Spinal cord (tissue), 10 donors: Measurements from ENCODE around the gene COL13A1. TPM values are rescaled to one million over a fixed set of nuclear protein-coding genes. Genes with fewer than 3 reads are reported as not detected.
A peak's percentile ranks its signal among the peaks of the same experiment; 100 is the strongest.

ENCODE experiments used
- DNase-seq, 6 donors: peaks; one replicate each; pipeline versions ENCODE4 v3.0.0 to v3.0.0-alpha.2; 2013 to 2015; ENCODE audit warnings: low spot score in 6 of 6, low read depth in 4 of 6
- H3K27ac ChIP-seq: one replicate; pipeline ENCODE4 v1.5.1; 2013; ENCODE audit warnings: low read depth, low read length, control low read depth
- H3K27me3 ChIP-seq: one replicate; pipeline ENCODE4 v1.6.1; 2013; ENCODE audit warnings: low read length; ENCODE audit not compliant: control insufficient read depth, insufficient read depth
- H3K36me3 ChIP-seq: one replicate; pipeline ENCODE4 v1.6.1; 2013; ENCODE audit warnings: low read length; ENCODE audit not compliant: control insufficient read depth, insufficient read depth
- H3K4me1 ChIP-seq: one replicate; pipeline ENCODE4 v1.6.1; 2013; ENCODE audit warnings: low read length; ENCODE audit not compliant: control insufficient read depth, insufficient read depth
- H3K4me3 ChIP-seq: one replicate; pipeline ENCODE4 v1.5.1; 2013; ENCODE audit warnings: low read depth, low read length, control low read depth
- H3K9me3 ChIP-seq: one replicate; pipeline ENCODE4 v1.6.1; 2013; ENCODE audit warnings: low read length; ENCODE audit not compliant: control insufficient read depth, insufficient read depth
- WGBS: methylation state at CpG from one replicate; pipeline ENCODE4 v1.1.5; 2013; ENCODE audit warnings: missing lambda C conversion rate; ENCODE audit not compliant: insufficient coverage; 5-methylcytosine and 5-hydroxymethylcytosine counted together
- polyA plus RNA-seq, 2 donors: library from polyadenylated mRNA; unstranded; fragments of 120-200 nt; gene quantifications; one replicate each; pipeline ENCODE4 v1.2.1, GENCODE V29; 2013; ENCODE audit not compliant: insufficient read length in 2 of 2
- total RNA-seq, 2 donors: library from RNA; depleted of rRNA in 1 of 2; stranded (reverse); fragments of 120-200 nt in 1 of 2; fragments of >200 nt in 1 of 2; gene quantifications; one replicate each; pipeline versions ENCODE4 v1.2.3 to v1.2.4, GENCODE V29; 2013 to 2014
- donor health status: healthy.

COL13A1 gene
- total and polyA plus RNA-seq, 4 donors = 11.4 to 44.0 (median 22.1) TPM

DNA sequence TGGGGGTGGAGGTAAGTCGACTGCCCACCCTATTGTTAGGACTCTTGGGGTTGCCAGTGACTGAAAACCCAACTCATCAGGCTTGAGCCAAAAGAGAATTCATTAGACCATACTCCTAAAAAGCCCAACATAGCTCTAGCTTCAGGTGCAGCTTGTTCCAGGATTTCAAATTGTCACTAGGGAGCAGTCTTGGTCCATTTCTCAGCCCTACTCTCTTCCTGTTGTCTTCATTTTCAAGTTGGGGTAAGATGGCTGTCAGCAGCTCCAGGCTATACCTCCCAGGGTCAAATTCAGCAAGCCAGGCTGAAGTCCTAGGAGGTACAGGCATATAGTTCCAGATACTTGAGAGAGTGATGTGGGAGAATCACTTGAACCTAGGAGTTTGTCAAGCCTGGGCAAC lies 14.9 kb upstream of the COL13A1 start:
- Histone ChIP-seq H3K27me3 (no peaks in the 10 kb centered on the region), H3K9me3 (no peaks in the 10 kb centered on the region), H3K36me3 (no peaks in the 10 kb centered on the region), H3K4me1 (no peaks in the 10 kb centered on the region), H3K4me3 (no peak overlapping the region), H3K27ac (no peak overlapping the region)
- peak in 1 of 6 donors; percentile 28 for DNase-seq
- WGBS = no CpG with 5 or more reads among the region's 1 CpG

DNA sequence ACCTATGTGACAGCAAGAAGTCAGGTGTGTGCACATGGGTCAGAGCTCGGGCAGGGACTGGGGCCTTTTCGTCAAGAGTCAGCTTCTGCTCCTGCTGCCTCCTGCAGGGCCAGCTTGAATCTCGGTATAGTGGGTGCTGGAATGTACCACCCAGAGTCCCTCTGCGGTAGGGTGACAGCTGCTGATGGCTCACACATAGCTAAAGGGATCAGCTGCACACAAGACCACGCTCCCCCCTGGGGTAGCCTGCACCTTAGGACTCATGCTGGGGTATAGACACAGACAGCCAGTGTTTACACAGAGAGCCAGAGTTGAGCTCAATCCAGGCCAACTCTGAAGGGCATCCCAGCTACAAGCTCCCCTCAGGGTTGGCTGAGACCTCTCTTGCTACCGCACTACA lies 14.0 kb upstream of the COL13A1 start:
- peaks cover 3% of the 10 kb centered on the region for H3K4me1 ChIP-seq
- WGBS = 72% methylated on average over 6 of the region's 6 CpGs
- H3K4me3 ChIP-seq = no peak overlapping the region
- H3K9me3 ChIP-seq = no peaks in the 10 kb centered on the region
- no peak for DNase-seq
- H3K27me3 ChIP-seq = no peaks in the 10 kb centered on the region
- H3K27ac ChIP-seq = no peak overlapping the region
- no peaks in the 10 kb centered on the region for H3K36me3 ChIP-seq

DNA sequence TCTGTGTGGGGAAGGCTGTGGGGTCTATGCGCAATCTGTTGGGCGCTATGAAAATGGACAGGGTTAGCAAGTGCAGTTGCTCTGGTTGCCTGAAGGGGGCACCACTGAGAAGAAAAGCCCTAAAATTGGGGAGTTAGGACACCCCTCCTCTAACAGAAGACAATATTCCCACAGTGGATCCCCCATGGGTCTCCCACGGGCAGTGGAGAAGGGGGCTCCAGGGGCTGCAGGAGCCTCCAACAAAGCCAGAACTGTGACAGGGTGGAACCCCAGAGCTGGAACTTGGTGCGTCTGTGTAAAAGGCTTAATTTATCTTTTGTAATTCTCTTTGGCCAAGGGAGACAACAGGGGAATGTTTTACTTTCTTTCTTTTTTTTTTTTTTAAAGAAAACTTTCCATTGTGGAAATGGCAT lies 12.5 kb upstream of the COL13A1 start:
- Histone ChIP-seq H3K27me3 (no peaks in the 10 kb centered on the region), H3K9me3 (no peaks in the 10 kb centered on the region), H3K27ac (no peak overlapping the region), H3K4me3 (no peak overlapping the region), H3K4me1 (peaks cover 6% of the 10 kb centered on the region), H3K36me3 (no peaks in the 10 kb centered on the region)
- DNase-seq = no peak
- 60% methylated on average over 1 of the region's 4 CpGs for WGBS

DNA sequence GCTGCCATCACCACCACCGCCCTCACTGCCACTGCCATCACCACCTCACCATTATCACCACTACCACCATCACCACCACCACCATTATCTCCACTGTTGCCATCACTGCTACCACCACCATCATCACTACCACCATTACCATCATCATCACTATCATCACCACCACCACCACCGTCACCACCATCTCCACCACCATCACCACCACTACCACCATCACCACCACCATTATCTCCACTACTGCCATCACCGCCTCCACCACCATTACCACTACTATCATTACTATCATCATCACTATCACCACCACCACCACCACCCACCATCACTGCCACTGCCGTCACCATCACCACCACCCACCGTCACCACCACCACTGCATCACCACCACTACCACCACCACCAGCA lies 9.9 kb upstream of the COL13A1 start:
- Histone ChIP-seq H3K4me3 (no peak overlapping the region), H3K9me3 (no peaks in the 10 kb centered on the region), H3K27me3 (no peaks in the 10 kb centered on the region), H3K36me3 (no peaks in the 10 kb centered on the region), H3K27ac (no peak overlapping the region), H3K4me1 (peaks cover 6% of the 10 kb centered on the region)
- WGBS = 99% methylated on average over 5 of the region's 5 CpGs
- no peak for DNase-seq

DNA sequence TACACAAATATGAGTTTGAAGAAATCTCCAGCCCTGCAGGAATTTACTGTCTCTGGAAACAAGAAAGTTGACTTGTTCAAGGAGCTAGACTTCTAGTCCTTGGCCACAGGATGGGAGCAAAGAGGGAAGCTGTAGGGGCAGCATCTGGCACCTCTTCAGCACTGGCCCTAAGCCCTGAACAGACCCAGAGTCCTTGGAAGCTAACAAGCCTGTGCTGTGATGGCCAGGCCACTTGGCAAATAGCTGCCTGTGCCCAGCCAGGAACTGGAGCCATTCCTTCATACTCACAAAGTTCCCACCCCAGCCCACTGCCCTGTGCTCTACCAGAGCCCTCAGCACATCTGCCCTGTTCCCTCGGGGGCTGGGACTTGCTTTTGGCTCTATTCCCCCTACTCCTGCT lies 9.4 kb upstream of the COL13A1 start:
- DNase-seq = peak in 1 of 6 donors; percentile 56
- Histone ChIP-seq H3K27me3 (no peaks in the 10 kb centered on the region), H3K9me3 (no peaks in the 10 kb centered on the region), H3K36me3 (no peaks in the 10 kb centered on the region), H3K4me3 (no peak overlapping the region), H3K27ac (no peak overlapping the region), H3K4me1 (peaks cover 6% of the 10 kb centered on the region)
- WGBS = 37% methylated on average over 1 of the region's 1 CpG

DNA sequence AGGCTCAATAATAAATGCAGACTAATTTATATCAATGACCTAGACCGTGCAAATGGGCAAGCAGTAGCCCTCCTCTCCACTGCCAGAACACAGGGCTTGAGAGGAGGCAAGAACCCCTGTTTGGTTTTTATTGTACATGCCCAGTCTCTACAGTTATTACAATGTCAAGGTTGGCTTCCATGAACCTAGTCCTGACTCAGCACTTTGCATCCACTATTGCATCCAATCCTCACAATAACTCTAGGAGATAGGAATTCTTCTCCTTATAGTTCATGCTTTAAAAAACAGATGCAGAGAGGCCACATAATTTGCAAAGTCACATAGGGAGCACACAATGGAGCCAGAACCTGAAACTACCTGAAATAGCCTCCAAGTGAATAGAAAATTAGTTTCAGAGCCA lies 7.0 kb upstream of the COL13A1 start:
- no peaks in the 10 kb centered on the region for H3K27me3 ChIP-seq
- H3K4me1 ChIP-seq = peaks cover 6% of the 10 kb centered on the region
- H3K27ac ChIP-seq = no peak overlapping the region
- no peak overlapping the region for H3K4me3 ChIP-seq
- H3K9me3 ChIP-seq = no peaks in the 10 kb centered on the region
- WGBS = no CpG with 5 or more reads among the region's 1 CpG
- no peaks in the 10 kb centered on the region for H3K36me3 ChIP-seq
- DNase-seq = no peak

DNA sequence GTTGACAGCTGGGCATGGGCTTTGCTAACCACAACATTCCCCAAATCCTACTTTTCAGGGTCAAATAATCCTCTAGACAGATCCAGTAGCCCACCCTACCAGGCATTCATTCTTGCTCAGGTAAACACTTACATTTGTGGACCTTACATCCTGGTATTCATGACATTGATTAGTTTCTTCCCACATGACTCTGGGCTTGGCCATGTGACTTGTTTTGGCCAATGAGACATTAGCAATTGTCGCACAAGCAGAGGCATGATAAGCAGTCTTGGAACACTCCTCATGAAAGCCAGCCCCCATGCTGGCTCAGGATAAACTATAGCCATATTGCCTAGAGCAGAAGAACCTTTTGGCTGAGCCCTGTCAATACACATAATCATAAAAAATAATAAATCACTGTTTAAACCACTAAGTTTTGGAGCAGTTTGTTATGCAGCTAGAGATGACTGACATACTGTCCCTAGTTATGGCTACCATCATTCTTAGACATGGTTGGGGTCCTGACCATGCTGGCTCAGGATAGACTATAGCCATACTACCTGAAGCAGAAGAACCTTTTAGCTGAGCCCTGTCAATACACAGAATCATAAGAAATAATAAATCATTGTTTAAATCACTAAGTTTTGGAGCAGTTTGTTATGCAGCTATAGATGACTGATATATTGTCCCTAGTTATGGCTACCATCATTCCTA lies 6.3 kb upstream of the COL13A1 start:
- no peak for DNase-seq
- no peaks in the 10 kb centered on the region for H3K36me3 ChIP-seq
- H3K4me1 ChIP-seq = peaks cover 6% of the 10 kb centered on the region
- peaks cover 4% of the 10 kb centered on the region for H3K27me3 ChIP-seq
- H3K27ac ChIP-seq = no peak overlapping the region
- no peaks in the 10 kb centered on the region for H3K9me3 ChIP-seq
- no peak overlapping the region for H3K4me3 ChIP-seq
- 88% methylated on average over 1 of the region's 1 CpG for WGBS

DNA sequence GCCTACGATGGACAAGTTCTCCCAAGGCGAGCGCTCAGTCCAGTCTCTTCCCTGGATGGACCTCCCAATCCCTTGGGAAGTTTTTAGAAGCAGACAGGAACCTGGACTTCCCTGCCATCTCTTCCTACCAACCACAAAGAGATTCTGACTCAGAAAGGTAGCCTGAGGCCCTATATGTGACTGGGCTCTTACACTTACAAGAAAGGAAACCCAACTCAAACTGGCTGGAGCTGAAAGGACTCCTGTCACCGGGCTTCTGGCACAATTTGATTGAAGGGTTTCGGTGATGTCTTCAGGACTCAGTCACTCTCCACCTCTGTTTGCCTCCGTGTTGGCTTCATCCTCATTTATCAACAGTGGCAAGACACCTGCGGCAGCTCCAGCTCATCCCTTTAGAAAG lies 3.7 kb upstream of the COL13A1 start:
- peaks cover 27% of the 10 kb centered on the region for H3K27me3 ChIP-seq

DNA sequence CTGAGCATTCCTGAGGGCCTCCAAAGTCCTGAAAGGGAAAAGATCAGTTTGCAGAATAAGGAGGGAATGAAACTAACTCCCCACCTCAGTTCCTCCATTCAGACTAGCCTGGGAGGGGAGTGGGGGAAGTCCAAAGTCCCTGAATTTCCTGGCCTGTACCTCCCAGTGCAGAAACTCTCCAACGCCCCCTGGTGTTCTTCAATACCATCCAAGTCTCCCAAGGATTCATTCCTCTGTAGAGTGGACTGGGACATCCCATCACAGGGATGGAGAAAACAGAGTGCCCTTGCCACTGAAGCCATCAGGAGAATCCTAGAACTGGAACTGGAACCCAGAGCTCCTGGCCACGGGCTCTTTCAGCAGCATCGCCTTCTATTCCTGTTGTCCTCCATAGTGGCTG lies 1.6 kb upstream of the COL13A1 start:
- no peaks in the 10 kb centered on the region for H3K9me3 ChIP-seq
- peaks cover 43% of the 10 kb centered on the region for H3K27me3 ChIP-seq
- DNase-seq = peak in 2 of 6 donors; percentile 50 to 72
- no peak overlapping the region for H3K4me3 ChIP-seq
- WGBS = 29% methylated on average over 1 of the region's 3 CpGs
- peaks cover 25% of the 10 kb centered on the region for H3K4me1 ChIP-seq
- H3K27ac ChIP-seq = no peak overlapping the region
- H3K36me3 ChIP-seq = no peaks in the 10 kb centered on the region

More for the DNA sequence above, 3.7 kb upstream of the COL13A1 start:
- WGBS = 84% methylated on average over 4 of the region's 7 CpGs
- peaks cover 20% of the 10 kb centered on the region for H3K4me1 ChIP-seq
- DNase-seq = no peak
- H3K4me3 ChIP-seq = no peak overlapping the region
- no peaks in the 10 kb centered on the region for H3K9me3 ChIP-seq
- H3K27ac ChIP-seq = no peak overlapping the region
- no peaks in the 10 kb centered on the region for H3K36me3 ChIP-seq

DNA sequence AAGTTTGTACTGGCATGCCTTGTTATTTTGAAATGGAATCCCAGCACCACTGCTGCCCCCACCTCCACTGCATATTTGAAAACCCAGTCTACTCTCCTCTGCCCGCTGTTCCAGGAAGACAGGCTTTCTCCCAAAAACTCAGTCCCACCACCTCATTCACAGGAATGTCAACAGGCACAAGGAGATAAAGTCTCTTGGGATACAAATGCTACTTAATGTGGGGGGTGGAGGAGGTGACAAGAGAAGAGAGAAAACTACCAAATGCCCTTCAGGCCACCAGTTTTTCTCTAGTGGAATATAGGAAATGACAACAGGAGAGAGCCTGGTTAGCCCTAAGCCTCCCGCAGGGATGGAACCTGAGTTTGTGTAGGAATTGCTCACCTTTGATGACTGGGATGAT lies 1.0 kb upstream of the COL13A1 start:
- Histone ChIP-seq H3K9me3 (no peaks in the 10 kb centered on the region), H3K27me3 (peaks cover 43% of the 10 kb centered on the region), H3K27ac (no peak overlapping the region), H3K36me3 (no peaks in the 10 kb centered on the region), H3K4me1 (peaks cover 25% of the 10 kb centered on the region), H3K4me3 (no peak overlapping the region)
- 67% methylated on average over 1 of the region's 2 CpGs for WGBS
- no peak for DNase-seq
